HG03135 (cell line): ENCODE measurements around the gene ADAMTSL1.
"Not testable (repeated sequence)": the region's sequence is repeated elsewhere in the genome, so short reads cannot be mapped to it uniquely, and the experiment has no call there.

Experiments used
- ATAC-seq: cut with Tn5 transposase; IDR thresholded peaks from one replicate; pipeline ENCODE4 v1.9.1; 2021; ENCODE audit warnings: mild to moderate bottlenecking, moderate library complexity; ENCODE audit not compliant: unreplicated experiment

Gene ADAMTSL1

DNA sequence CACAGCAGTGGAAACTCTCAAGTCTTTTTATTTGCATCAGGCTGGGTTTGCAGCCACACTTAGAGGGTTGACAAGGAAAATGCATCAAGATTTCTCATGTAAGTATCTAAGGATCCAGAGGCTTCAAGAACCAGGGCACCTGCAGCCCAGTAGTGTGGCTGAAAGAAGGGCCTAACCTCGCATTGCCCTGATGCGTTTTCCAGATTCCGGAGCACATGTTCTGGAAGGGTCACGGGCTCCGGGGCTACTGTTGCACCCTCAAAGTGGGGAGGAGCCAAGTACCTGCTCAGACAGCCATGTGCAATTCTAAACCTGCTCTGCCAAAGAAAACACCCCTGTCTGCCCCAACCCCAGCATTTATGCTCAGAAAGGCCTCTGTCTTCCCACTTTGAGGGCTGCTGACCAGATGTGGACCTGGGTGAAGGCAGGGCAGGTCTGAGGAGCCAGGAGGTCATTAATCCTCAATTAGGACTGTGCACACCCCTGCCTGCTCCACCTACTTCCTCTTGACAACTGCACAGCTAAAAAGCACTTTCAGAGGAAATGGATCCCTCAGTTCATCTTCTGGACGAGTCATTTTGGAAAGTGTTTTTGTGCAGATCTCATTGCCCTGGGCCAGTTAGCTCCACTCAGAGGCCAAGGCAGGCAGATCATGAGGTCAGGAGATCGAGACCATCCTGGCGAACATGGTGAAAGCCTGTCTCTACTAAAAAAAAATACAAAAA, 448.4 kb downstream of the ADAMTSL1 start:
- ATAC-seq, result no peak

DNA sequence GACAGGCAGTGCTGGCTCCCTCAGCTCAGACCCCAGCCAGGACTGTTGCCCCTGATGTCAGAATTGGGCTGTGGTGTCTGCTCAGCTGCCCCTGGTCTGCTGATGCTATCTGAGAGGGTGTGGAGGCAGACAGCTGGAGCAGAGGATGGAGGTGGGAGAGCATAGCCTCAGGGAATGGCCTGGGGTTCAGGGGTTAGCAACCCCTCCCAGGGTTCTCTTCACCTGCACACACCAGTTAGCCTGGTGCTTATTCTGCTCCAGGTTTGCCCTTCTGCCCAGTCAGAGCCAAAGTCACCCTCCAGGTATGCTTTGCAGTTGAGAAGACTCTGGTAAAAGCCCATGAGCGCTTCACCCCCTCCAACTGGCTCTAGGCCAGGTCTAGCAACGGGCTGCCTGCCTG, 449.2 kb downstream of the ADAMTSL1 start:
- no peak for ATAC-seq

DNA sequence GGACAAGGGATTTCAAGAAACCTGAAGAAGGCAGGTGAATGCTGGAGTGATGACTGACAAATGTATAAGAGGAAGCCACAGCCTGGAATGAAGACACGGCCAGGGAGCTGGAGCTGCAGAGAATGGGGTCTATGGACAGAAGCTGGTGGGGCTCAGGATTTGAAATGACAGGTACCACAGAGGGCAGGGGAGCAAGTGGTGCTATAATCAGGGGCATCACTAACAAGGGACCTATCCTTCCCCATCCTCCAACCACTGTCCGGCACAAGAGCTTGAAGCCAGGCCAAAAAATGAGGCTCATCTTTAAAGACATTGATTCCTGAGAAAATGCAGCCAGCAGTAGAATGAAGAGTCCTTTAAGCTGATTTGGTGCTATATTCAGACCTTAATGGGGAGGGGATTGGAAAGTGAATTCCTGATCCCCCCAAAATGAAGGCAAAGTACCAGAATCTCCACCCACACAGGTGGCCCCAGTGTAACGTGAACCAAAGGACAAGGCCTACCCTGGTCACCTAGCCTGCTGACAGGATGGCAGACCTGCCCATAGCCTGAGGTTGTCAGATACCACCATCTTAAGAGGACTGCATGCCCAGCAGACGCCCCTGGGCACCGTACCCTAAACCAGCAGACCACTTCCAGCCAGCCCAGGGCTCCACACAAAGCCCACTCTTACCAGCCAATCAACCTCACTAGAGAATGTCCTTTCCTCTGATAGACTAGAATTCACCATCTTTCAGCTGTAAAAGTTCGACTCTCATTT, 449.9 kb downstream of the ADAMTSL1 start:
- ATAC-seq, result no peak

DNA sequence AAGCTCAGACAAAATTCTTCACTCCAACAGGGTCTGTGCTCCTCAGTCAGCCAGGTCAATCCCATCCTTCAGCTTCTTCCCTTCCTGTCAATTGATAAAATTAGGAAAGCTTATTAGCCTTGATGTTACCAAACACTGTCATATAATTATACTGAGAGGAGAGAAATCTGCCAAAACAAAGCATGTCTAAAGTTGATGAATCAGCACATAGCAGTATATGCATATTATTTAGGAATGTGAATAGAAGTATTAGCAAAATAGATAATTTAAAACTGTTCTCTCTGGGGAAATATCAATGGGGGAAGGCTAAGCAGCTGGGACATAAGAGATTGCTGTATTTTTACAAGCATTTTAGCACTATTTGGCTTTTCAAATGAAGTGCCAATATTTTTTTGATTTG, 451.9 kb downstream of the ADAMTSL1 start:
- no peak for ATAC-seq

DNA sequence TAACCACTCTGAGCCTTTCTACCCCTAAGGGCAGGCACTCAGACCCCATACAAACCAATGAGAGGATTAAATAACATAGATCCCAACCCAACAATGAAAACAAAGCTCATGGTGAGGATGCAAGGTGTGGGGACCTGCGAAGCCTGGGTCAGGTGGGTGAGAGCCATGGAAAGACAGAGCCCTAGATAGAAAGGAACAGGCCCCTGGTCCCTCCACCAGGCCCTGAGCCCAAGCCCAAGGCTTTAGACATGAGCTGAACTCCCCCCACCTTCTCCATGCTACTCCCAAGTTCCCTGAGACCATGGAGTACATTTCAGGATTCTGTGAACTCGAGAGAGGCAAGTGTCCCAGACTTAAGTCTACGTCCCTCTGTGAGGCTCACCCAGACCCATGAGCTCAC, 452.6 kb downstream of the ADAMTSL1 start:
- no peak for ATAC-seq

- no peak for ATAC-seq
Observed at GRCh38 chr9:18928711-18929110, 454.8 kb downstream of the ADAMTSL1 start.

DNA sequence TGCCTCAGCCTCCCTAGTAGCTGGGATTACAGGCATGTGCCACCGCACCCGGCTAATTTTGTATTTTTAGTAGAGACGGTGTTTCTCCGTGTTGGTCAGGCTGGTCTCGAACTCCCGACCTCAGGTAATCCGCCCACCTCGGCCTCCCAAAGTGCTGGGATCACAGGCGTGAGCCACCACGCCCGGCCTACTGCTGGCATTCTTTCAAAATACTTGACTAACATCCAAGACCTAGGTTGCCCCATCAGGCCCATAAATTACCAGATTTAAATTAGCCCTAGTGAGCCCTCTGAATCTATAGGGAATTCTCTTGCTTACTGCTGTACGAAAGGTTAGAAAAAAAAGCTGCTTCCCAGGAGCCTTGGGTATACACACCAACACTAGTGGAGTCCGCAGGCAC, 456.7 kb downstream of the ADAMTSL1 start:
- ATAC-seq, result not testable (repeated sequence)

DNA sequence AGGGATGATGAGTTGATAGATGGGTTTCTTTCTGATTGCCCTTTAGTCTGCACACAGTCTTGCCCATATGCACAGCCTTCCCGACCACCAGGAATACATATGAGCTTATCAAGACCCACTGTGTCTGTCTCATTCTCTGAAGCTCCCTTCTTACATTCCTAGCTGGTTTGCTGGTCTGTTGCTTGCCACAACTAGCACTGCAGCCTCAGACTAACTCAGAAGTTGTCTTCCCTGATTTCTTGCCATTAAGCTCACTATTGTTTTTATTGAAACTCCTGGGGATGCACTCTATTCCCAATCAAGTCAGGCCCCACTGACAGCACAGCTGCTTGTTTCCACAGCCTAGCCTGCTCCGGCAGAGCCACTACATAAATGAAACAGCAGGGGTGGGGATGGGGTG, 461.6 kb downstream of the ADAMTSL1 start:
- no peak for ATAC-seq

GRCh38 chr9:18936094-18936871, 462.3 kb downstream of the ADAMTSL1 start:
- ATAC-seq, result no peak

DNA sequence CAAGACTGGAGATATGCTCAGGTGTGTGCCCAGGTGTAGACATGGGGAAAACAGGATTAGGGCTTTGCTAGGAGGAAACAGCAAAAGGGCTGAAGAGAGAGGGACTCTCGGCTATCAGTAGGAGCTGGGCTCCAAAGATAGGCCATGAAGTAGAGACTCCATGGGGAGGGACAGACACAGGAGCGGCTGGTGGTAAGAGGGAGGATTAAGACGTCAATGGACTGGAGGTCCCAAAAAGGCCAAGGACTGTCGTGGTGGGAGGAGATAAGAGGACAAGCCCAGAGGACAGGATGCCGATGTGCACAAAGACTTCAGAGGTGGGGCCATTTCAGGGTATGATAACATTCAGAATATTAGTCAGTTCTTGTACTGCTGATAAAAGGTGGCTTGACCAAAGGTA, 466.0 kb downstream of the ADAMTSL1 start:
- ATAC-seq, result no peak

DNA sequence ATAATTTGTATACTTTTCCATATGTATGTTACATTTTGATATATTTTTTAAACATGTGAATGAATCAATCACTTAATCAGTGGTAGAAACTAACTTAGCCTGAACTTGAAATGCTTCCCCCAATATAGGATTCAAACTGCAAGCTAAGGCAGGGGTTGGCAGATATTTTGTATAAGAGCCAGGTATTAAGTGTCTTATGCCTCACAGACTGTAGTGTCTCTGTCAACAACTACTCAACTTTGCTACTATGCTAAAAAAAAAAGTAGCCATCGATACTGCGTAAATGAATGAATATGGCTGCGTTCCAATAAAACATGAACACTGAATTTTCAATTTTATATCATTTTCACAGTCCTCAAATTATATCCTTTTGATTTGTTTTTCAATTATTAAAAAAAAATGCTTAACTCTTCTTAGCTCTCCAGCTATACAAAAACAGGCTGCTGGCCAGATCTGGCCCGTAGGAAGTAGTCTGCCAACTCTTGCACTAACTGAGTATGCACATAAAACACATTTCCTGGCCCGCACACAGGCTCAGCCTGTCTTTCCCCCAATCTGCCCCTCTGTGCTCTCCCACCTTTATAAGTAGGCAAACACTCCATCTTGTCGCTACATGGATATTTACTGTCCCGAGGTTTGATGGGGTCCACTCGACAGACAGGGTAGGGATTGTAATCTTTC, 467.2 kb downstream of the ADAMTSL1 start:
- no peak for ATAC-seq

- ATAC-seq, result no peak
Observed at GRCh38 chr9:18942801-18943200, 468.8 kb downstream of the ADAMTSL1 start.

GRCh38 chr9:18947892-18948339, 474.0 kb downstream of the ADAMTSL1 start:
- no peak for ATAC-seq

GRCh38 chr9:18951936-18952335, 478.0 kb downstream of the ADAMTSL1 start:
- no peak for ATAC-seq

GRCh38 chr9:18955626-18956025, 481.7 kb downstream of the ADAMTSL1 start:
- ATAC-seq, result no peak
